ENCODE data around the gene ADGRA1. TPM values are rescaled to one million over a fixed set of nuclear protein-coding genes. Genes with fewer than 3 reads are reported as not detected.

Gene ADGRA1
- total and polyA plus RNA-seq, 2 of the 8 experiments (the other 6 are each of a cell fraction or from before 2014, with no cell fraction given), result 0.17 to 0.21 TPM

DNA sequence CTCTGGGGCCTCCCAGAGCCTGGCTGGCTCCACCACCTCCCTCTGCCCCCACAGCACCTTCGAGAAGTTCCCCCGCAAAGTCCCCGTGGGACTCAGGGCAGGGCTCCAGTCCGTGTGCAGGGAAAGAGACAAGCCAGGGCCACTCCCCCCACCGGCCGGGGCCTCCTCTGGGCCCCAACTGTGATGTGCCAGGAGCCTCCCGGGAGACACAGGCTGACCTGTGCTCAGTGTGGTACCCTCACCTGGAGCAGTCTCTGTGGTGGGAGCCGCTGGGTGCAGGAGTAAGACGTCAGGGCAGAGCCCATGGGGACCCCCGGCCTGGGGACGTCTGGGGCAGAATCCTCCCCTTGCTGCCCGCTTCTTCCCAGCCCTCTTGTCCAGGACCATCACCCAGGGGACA lies 1.5 kb upstream of the ADGRA1 start:
- DNase-seq (ENCODE audit: low read depth in 1 of 2, low spot score in 2 of 2), result no peak
- no peak overlapping the region for H4K5ac ChIP-seq (ENCODE audit: insufficient read length, low read depth, low read length)
- H3K9me3 ChIP-seq (ENCODE audit: insufficient read depth in 2 of 2, low read depth in 1 of 2, low read length in 1 of 2), result no peaks in the 10 kb centered on the region
- no peak overlapping the region for H2BK120ac ChIP-seq (replicated peaks; ENCODE audit: low read depth, low read length)
- no peak overlapping the region for H2AFZ ChIP-seq (ENCODE audit: low read length)
- no peaks in the 10 kb centered on the region for H3K36me3 ChIP-seq (ENCODE audit: control insufficient read depth in 2 of 4, insufficient read depth in 4 of 4, low read length in 3 of 4)
- H4K20me1 ChIP-seq (replicated peaks in 1 of 2; ENCODE audit: control insufficient read depth in 1 of 2, insufficient read depth in 2 of 2, low read length in 2 of 2), result peaks cover 4% of the 10 kb centered on the region in 2 experiments
- ChIA-PET CTCF (ENCODE audit: partially characterized antibody) (interaction anchor here (0.9 to 1.3 kb wide), 3 partner anchors 8 to 30 kb away, joined by 3 read pairs; no protein-coding TSS in a partner anchor), POLR2A (ENCODE audit: partially characterized antibody) (no interaction called here)
- H3K56ac ChIP-seq (replicated peaks; ENCODE audit: insufficient read length, low read depth, low read length), result no peak overlapping the region
- no peak overlapping the region for H2BK20ac ChIP-seq (ENCODE audit: low read length)
- peaks cover 9% of the 10 kb centered on the region; the same call in 1 of the 2 replicates for H3K23me2 ChIP-seq (ENCODE audit: low read depth, low read length)
- peaks cover 26 to 46% (median 42%) of the 10 kb centered on the region in 4 experiments for H3K27me3 ChIP-seq (replicated peaks in 1 of 4; ENCODE audit: control insufficient read depth in 3 of 4, extremely low read depth in 1 of 4, insufficient read depth in 3 of 4, low read length in 3 of 4)
- no peak overlapping the region for H4K91ac ChIP-seq (replicated peaks; ENCODE audit: insufficient read length, low read length)
- no peak for FAIRE-seq
- H3K4ac ChIP-seq (replicated peaks; ENCODE audit: insufficient read length, low read depth, low read length), result no peak overlapping the region
- H3K79me2 ChIP-seq (ENCODE audit: control insufficient read depth in 1 of 2, insufficient read depth in 2 of 2, low read length in 2 of 2), result no peaks in the 10 kb centered on the region
- no peak overlapping the region for H2BK12ac ChIP-seq (ENCODE audit: low read depth, low read length)
- H3K4me2 ChIP-seq (ENCODE audit: insufficient read depth in 1 of 2, low read depth in 2 of 2, low read length in 2 of 2), result no peak overlapping the region
- 88% methylated on average over 12 of the region's 12 CpGs; no CpG with 5 or more reads in 1 of the 2 experiments for WGBS, 2 experiments (ENCODE audit: extremely low coverage in 1 of 2, insufficient coverage in 1 of 2, insufficient read length in 1 of 2, insufficient replicate concordance in 2 of 2, low coverage in 1 of 2, low lambda C conversion rate in 2 of 2, missing lambda C conversion rate in 1 of 2)
- H3K4me1 ChIP-seq (replicated peaks in 1 of 4; ENCODE audit: control insufficient read depth in 3 of 4, insufficient read depth in 4 of 4, low read length in 3 of 4), result no peaks in the 10 kb centered on the region; a peak in 4 of 7 replicates
- H2BK15ac ChIP-seq (ENCODE audit: low read length), result no peak overlapping the region
- H3K9ac ChIP-seq (replicated peaks in 1 of 4; ENCODE audit: extremely low read depth in 1 of 4, low read depth in 3 of 4, low read length in 3 of 4), result no peak overlapping the region
- no peak overlapping the region for H2AK5ac ChIP-seq (ENCODE audit: low read depth, low read length)
- no peak overlapping the region for H4K8ac ChIP-seq (ENCODE audit: extremely low read depth, insufficient read depth, low read length)
- H3K4me3 ChIP-seq (ENCODE audit: extremely low read depth in 1 of 4, insufficient read depth in 2 of 4, low read depth in 3 of 4, low read length in 4 of 4), result no peak overlapping the region
- no peak overlapping the region for H3K18ac ChIP-seq (ENCODE audit: extremely low read depth, low read length)
- H3K14ac ChIP-seq (ENCODE audit: insufficient read length), result no peak overlapping the region
- H3K23ac ChIP-seq (ENCODE audit: insufficient read length), result no peak overlapping the region
- H3K27ac ChIP-seq (ENCODE audit: low read depth, low read length), result no peak overlapping the region
- H2BK5ac ChIP-seq (ENCODE audit: low read depth, low read length), result no peak overlapping the region
- no peaks in the 10 kb centered on the region for H3K79me1 ChIP-seq (ENCODE audit: low read depth, low read length)
- TF ChIP-seq EP300 (IDR thresholded peaks at IDR 0.05; ENCODE audit: borderline replicate concordance in 1 of 2, low read depth in 2 of 2, low read length in 2 of 2) (no peak), CBX8 (IDR thresholded peaks at IDR 0.05; ENCODE audit: borderline replicate concordance, low read depth, low read length) (no peak), YY1 (IDR thresholded peaks at IDR 0.05; ENCODE audit: low read depth, low read length) (no peak), HDAC6 (IDR thresholded peaks at IDR 0.05; ENCODE audit: low read depth, low read length) (no peak), KDM5A (IDR thresholded peaks at IDR 0.05; ENCODE audit: low read length) (no peak), RBBP5 (IDR thresholded peaks at IDR 0.05; ENCODE audit: borderline replicate concordance, low read depth, low read length) (no peak), SUZ12 (IDR thresholded peaks at IDR 0.05; ENCODE audit: low read length) (no peak), MAX (IDR thresholded peaks at IDR 0.05) (no peak), ASH2L (IDR thresholded peaks at IDR 0.05; ENCODE audit: low read length) (no peak), KDM1A (IDR thresholded peaks at IDR 0.05; ENCODE audit: borderline replicate concordance, low read length) (no peak), USF2 (IDR thresholded peaks at IDR 0.05; ENCODE audit: low read length) (no peak), PHF8 (conservative IDR thresholded peaks at IDR 0.05; ENCODE audit: low read depth, low read length) (no peak), NANOG (IDR thresholded peaks at IDR 0.05; ENCODE audit: insufficient read depth, low read depth, low read length, poor library complexity, severe bottlenecking) (no peak)
